ENCODE measurements around the gene ELANE. TPM values are rescaled to one million over a fixed set of nuclear protein-coding genes. Genes with fewer than 3 reads are reported as not detected.
A peak's percentile ranks its signal among the peaks of the same experiment; 100 is the strongest.

The ELANE gene
- total and polyA plus RNA-seq, 9 of the 15 experiments (the other 6 are each of a cell fraction or from before 2014, with no cell fraction given), result not detected

DNA sequence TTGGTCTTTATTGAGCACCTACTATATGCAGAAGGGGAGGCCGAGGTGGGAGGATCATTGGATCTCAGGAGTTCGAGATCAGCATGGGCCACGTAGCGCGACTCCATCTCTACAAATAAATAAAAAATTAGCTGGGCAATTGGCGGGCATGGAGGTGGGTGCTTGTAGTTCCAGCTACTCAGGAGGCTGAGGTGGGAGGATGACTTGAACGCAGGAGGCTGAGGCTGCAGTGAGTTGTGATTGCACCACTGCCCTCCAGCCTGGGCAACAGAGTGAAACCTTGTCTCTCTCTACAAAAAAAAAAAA lies 11.2 kb downstream of the ELANE start:
- TF ChIP-seq, protein P1, sequence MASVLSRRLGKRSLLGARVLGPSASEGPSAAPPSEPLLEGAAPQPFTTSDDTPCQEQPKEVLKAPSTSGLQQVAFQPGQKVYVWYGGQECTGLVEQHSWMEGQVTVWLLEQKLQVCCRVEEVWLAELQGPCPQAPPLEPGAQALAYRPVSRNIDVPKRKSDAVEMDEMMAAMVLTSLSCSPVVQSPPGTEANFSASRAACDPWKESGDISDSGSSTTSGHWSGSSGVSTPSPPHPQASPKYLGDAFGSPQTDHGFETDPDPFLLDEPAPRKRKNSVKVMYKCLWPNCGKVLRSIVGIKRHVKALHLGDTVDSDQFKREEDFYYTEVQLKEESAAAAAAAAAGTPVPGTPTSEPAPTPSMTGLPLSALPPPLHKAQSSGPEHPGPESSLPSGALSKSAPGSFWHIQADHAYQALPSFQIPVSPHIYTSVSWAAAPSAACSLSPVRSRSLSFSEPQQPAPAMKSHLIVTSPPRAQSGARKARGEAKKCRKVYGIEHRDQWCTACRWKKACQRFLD (CRISPR knock-in tag; IDR thresholded peaks at IDR 0.05), result no peak
- TF ChIP-seq ZNF212 (CRISPR knock-in tag; IDR thresholded peaks at IDR 0.05) (no peak), SMARCB1 (IDR thresholded peaks at IDR 0.05; ENCODE audit: insufficient read length, low read depth) (no peak), ZFX (CRISPR knock-in tag; IDR thresholded peaks at IDR 0.05) (0 out of 2 replicates have a peak, but pooled peaks have one; percentile 12), ZNF23 (CRISPR knock-in tag; IDR thresholded peaks at IDR 0.05) (no peak), ATF6 (CRISPR knock-in tag; IDR thresholded peaks at IDR 0.05) (no peak), PRMT5 (CRISPR knock-in tag; IDR thresholded peaks at IDR 0.05) (no peak), RBFOX2 (IDR thresholded peaks at IDR 0.05; ENCODE audit: low read depth, low read length) (no peak), ZKSCAN8 (CRISPR knock-in tag; IDR thresholded peaks at IDR 0.05) (peak; percentile 90; the same call in 1 of the 2 replicates), KDM1A (IDR thresholded peaks at IDR 0.05) (peak; percentile 48 to 52; a peak in 3 of 4 replicates), PHTF2 (CRISPR knock-in tag; IDR thresholded peaks at IDR 0.05) (no peak), ZBTB33 (CRISPR knock-in tag; IDR thresholded peaks at IDR 0.05) (no peak), ARNT (IDR thresholded peaks at IDR 0.05) (peak in 1 of 2 experiments; percentile 22; a peak in 1 of 4 replicates)
- Histone ChIP-seq H3K4me2 (ENCODE audit: insufficient read depth, low read length) (peak overlapping the region; percentile 72), H3K27ac (ENCODE audit: extremely low read depth, low read depth, low read length) (peak overlapping the region; percentile 91), H4K20me1 (replicated peaks; ENCODE audit: control insufficient read depth, insufficient read depth, low read length) (no peaks in the 10 kb centered on the region), H3K9me3 (replicated peaks; ENCODE audit: control insufficient read depth, insufficient read depth, low read depth, low read length) (no peaks in the 10 kb centered on the region), H3K36me3 (ENCODE audit: control insufficient read depth, insufficient read depth, low read length) (peaks cover 29% of the 10 kb centered on the region; the same call in 2 of the 3 replicates), H3K4me3 (peak overlapping the region; percentile 36; the same call in 1 of the 2 replicates), H2AFZ (ENCODE audit: low read depth, low read length) (no peak overlapping the region; the same call in 1 of the 2 replicates), H3K27me3 (ENCODE audit: control insufficient read depth in 2 of 2, insufficient read depth in 2 of 2, low read length in 2 of 2) (no peaks in the 10 kb centered on the region), H3K79me2 (ENCODE audit: control insufficient read depth, insufficient read depth, low read length) (peaks cover 12% of the 10 kb centered on the region), H3K9ac (ENCODE audit: insufficient read depth in 1 of 2, low read depth in 2 of 2, low read length in 2 of 2) (peak overlapping the region; percentile 57 to 76; a peak in 3 of 4 replicates), H3K9me1 (ENCODE audit: control insufficient read depth, insufficient read depth, low read length) (no peaks in the 10 kb centered on the region), H3K4me1 (replicated peaks in 1 of 2; ENCODE audit: control insufficient read depth in 2 of 2, insufficient read depth in 2 of 2, low read length in 2 of 2) (peaks cover 25 to 77% of the 10 kb centered on the region in 2 experiments)
- in situ Hi-C loops (cut with MboI), result no loop called here
- FAIRE-seq (no peak), DNase-seq (ENCODE audit: extremely low read depth in 1 of 4, low spot score in 3 of 4) (no peak), ATAC-seq (no peak)
- ChIA-PET POLR2A (interaction anchor here (0.5 to 1.6 kb wide), 4 partner anchors 44 to 226 kb away, joined by 3 to 5 read pairs (median 4); no protein-coding TSS in a partner anchor), CTCF (ENCODE audit: low intra/inter-chr PET ratio) (interaction anchor here (0.6 kb wide), 2 partner anchors 88 to 933 kb away, joined by 3 to 4 read pairs; no protein-coding TSS in a partner anchor)
- 74% methylated on average over 6 of the region's 7 CpGs for WGBS (ENCODE audit: insufficient coverage, low coverage, missing lambda C conversion rate)
- intact Hi-C loops (cut with micrococcal nuclease), result loop anchor here (2.0 to 5.0 kb wide), 3 partner anchors 92 to 379 kb away; partner anchors contain the start of genes ATP5F1D and WDR18
- no TSS peak for BruUV-seq (replicated peaks)
